Measurements from ENCODE around the gene NUP43.
"Not testable (repeated sequence)": the region's sequence is repeated elsewhere in the genome, so short reads cannot be mapped to it uniquely, and the experiment has no call there.

The NUP43 gene, protein sequence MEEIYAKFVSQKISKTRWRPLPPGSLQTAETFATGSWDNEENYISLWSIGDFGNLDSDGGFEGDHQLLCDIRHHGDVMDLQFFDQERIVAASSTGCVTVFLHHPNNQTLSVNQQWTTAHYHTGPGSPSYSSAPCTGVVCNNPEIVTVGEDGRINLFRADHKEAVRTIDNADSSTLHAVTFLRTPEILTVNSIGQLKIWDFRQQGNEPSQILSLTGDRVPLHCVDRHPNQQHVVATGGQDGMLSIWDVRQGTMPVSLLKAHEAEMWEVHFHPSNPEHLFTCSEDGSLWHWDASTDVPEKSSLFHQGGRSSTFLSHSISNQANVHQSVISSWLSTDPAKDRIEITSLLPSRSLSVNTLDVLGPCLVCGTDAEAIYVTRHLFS

DNA sequence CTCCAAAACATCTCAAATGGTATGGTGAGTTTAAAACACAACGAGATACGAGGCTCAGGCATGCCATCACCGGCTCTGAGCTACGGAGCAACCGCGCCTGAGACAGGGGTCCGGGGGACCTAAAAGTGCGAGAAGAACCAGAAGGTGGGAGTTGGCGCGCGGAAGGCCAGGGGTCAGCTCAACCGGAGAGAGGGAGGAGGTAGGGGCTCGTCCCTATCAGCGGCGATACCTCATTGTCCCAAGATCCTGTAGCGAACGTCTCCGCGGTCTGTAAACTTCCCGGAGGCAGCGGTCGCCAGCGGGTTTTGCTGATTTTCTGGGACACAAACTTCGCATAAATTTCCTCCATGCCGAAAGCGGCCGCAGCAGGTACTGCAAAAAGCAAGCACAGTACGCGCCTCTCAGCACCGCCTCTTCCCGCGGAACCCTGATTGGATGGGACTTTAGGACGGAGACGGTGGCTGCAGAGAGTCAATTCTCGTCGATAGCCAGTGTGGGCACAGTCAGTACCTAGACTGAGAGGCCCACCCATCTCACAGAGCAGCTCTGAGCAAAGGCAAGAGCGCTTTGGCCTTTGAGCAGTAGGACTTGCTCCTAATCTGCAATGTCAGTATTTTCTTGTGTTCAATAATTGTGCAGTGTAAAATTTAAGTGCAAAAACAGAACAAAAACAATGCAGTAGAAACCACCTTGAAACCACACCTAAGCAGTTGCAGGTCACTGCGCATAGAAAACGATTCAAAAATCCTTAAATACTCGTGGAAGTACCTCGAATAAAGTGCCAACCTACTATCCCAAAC is at the start of gene NUP43:
Gene NUP43, minus strand, starts transcription at position 383 of the 800 bp plus-strand sequence. Its CDS starts 34 bp downstream, at position 349.
- peak; percentile 89 to 95 for DNase-seq

DNA sequence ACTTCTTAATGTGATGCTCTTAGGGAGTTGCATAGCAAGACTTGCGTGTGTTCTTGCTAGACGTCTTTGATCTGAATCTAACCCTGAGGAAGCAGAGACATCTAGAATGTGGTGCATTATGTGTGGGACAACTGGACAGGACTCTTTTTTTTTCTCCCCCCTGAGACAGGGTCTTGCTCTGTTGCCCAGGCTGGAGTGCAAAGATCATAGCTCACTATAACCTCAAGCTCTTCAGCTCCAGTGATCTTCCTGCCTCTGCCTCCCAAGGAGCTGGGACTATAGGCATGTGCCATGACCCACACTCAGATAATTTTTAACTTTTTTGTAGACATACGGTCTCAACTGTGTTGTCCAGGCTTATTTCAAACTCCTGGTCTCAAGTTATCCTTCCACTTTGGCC is 37.2 kb upstream of the NUP43 start:
- no peak for DNase-seq

DNA sequence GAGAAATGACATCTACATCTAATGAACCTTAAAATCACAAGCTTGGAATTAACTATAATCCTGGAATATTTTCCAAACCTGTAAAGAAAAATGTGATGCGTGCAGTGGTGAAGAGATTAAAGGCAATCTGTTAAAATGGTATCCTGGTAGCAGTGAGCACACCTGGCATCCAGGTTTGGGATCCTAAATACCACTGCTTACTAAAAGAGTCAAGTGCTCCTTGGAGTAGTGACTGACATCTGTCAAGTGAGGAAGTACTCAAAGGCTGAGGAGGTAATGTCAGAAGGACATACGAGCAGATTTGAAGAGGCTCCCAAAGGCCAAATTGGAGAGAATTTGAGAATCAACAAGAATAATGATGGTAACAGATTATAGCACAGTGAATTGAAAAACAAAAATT is 36.0 kb upstream of the NUP43 start:
- DNase-seq, result no peak

DNA sequence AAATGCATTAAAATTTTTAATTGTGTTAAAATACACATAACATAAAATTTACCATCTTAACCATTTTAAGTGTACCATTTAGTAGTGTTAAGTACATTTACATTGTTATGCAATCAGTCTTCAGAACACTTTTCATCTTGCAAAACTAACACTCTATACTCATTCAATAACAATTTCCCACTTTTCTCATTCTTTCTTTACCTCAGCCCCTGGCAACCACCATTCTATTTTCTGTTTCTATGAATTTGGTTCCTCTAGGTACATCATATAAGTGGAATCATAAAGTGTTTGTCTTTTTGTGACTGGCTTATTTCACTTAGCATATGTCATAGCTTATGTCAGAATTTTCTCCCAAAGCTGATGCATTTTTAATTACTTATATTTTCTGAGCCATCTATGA is 35.4 kb upstream of the NUP43 start:
- DNase-seq, result no peak

DNA sequence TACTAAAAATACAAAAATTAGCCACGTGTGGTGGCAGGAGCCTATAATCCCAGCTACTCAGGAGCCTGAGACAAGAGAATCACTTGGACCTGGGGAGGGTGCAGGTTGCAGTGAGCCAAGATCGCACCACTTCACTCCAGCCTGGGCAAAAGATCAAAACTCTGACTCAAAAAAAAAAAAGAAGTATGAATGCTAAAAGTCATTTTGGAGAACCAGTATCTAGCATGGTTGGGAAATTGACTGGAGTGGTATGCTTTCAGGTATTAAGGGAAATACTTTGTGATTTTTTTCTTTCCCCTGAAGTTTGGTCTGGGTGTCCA is 33.3 kb upstream of the NUP43 start:
- DNase-seq, result no peak

DNA sequence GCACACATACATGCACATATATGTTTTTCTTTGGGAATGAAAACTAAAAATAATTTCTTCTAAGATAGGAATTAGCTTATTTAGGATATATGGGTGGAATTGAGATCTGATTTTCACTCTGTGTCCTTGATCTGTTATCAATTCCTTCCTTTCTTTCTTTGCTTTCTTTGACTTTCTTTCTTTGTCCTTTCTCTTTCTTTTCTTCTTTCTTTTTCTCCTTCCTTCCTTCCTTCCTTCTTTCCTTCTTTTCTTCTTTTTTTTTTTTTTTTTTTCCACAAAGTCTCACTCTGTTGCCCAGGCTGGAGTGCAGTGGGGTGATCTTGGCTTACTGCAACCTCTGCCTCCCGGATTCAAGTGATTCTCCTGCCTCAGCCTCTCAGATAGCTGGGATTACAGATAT is 31.3 kb upstream of the NUP43 start:
- DNase-seq, result no peak

DNA sequence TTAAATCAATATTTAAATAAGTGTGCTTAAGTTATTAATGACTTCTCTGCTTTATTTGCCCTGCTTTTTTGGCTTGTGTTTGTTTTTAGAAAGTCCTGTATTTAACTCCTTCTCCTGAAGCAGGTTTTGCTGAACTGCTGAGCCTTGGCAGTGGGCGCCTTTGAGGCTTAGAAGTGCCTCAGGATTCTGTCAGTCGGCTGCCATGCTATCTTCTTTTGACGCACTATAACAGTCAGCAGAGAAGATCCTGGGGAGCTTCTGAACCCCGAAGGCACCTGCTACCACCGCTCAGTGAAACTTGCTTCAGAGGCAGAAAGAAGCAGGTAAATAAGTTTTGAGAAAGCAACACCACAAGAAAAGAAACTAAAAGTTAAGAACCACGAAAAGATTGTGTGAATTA is 25.6 kb upstream of the NUP43 start:
- DNase-seq, result no peak

DNA sequence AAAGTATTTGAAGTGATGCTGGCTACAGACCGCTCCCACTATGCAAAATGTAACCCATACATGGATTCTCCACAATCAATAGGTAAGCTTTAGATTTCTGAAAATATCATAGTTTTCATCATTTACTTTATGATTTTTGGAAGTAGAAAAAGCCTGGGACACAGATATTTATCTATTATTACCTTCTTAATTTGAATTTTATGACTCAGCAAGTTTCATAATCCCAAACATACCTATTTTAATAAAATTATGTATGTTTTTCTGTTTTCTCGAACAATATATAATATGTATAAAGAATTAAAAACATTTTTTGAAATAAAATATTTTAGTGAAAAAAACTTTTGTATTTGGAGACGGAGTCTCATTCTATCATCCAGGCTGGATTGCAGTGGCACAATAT is 24.9 kb upstream of the NUP43 start:
- no peak for DNase-seq

DNA sequence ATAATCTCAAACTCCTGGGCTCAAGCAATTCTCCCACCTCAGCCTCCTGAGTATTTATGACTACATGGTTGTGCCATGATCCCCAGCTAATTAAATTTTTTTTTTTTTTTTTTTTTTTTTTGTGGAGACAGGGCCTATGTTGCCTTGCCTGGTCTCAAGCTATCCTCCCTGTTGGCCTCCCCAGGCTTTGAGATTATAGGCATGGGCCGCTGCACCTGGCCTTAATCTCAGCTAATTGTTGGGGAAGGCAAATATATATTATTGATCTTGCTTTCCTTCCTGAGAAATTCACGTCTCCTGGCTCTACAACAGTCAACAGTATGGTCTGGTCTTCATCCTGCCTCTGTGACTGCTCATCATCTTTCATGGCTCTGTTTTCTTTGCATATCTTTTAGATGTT is 23.3 kb upstream of the NUP43 start:
- no peak for DNase-seq

DNA sequence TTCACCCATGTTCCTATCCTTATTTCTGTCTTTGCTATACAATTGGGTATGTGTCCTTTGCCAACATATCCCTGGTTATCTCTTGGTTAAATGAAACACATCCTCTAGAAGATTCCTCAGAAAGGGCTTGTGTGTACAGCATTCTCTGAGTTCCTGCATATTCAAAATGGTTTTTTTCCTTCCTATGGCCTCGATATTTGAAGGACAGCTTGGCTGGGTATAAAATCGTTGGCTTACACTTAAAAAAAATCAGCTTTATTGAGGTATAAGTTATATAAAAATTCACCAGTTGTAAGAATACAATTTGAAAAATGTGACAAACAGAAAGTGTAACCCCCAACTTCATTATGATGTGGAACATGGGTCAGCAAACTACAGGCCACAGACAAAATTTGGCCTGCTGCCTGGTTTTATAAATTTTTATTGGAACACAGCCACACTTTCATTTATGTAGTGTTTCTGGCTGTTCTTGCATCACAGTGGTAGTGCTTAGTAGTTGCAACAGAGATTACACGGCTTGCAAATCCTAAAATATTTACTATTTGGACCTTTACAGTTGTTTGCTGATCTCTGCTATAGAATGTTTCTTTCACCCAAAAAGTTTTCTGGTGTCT is 19.9 kb upstream of the NUP43 start:
- DNase-seq, result no peak

DNA sequence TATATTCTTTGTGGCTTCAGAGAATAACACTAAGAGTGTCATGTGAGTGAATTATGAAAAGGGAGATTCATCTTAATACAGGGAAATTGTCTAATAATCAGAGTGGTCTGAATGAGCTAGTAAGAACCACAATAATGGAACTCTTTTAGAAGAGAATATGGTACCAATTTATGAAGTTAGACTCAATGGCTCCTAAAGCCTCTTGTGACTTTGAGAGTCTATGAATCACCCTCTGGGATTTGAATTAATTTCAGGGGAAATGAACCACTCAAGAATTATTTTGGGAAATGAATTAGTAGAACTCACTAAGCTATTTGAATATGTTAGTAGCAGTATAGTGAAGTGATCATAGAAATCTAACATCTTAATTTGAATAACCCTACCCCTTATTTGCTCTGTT is 17.5 kb upstream of the NUP43 start:
- no peak for DNase-seq

DNA sequence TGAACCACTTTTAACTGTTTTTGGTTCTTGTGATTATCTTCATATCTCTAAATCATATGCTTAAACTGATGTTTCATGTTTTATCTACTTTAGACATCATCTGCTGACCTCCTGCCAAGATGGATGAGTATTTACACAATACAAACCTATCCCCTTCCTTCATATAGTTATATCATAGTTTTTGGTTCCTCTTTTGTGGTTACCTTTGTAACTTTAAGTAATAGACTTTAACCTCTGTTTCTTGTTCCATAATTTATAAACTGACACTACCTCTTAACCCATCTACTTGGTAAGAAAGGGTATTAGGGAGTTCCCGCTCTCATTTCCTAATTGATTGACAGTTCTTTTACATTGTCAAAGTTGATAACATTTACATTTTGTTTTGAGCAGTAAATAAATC is 15.1 kb upstream of the NUP43 start:
- DNase-seq, result no peak

DNA sequence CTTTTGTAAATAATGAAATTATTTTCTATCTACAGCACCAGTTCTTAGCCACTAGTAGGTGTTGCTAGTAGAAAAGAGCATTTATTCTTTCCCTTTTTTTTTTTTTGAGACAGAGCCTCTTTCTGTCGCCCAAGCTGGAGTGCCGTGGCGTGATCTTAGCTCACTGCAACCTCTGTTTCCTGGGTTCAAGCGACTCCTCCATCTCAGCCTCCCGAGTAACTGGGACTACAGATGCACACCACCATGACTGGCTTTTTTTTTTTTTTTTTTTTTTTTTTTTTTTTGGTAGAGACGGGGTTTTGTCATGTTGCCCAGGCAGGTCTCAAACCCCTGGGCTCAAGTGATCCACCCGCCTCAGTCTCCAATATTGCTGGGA is 9.9 kb upstream of the NUP43 start:
- no peak for DNase-seq

DNA sequence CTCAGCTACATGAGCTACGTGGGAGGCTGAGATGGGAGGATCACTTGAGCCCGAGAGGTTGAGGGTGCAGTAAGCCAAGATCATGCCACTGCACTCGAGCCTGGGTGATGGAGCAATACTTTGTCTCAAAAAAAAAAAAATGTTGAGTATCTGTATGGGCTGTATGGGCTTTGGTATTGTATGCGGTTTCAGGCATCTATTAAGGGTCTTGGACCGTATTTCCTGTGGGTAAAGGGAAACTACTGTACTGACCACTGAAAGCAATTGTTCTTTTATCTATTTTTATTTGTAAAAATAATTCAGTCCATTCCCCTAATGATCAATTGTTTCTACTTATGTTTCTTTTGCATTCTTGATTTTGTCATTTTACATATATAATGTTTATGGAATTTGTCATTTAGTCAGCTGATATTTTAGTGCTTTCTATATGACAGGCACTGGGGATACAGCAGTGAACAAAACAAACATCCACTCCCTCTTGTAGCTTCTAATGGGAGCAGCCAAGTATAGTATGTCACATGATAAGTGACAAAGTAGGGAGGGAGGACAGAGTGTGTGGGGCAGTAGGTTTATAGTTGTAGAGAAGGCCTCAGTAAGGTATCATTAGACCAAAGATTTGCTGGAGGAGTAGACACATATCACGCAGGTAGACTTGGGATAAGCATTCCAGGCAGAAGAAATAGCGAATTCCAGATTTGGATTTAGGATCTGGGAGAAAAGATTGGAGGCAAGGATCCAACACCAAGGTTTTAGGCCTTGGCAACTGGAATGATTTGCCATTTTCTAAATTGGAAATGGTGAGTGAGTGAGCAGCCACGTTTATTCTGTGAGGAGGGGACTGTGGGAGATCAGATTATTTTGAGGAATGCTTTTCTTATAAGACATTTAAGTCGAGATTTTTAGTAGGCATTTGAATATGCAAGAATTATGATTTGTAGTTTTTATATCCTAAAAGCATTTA is 9.3 kb upstream of the NUP43 start:
- DNase-seq, result no peak

DNA sequence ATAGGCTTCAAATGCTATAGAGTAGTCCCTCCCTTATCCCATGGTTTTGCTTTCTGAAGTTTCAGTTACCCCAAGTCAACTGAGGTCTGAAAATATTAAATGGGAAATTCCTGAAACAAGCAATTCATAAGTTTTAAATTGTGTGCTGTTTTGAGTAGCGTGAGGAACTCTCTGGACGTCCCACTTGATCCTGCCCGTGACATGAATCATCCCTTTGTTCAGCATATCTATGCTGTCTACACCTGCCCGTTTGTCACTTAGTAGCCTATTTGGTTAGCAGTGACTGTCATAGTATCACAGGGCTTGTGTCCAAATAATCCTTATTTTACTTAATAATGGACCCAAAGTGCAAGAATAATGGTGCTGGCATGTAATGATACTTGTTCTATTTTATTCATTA is 8.2 kb upstream of the NUP43 start:
- no peak for DNase-seq

DNA sequence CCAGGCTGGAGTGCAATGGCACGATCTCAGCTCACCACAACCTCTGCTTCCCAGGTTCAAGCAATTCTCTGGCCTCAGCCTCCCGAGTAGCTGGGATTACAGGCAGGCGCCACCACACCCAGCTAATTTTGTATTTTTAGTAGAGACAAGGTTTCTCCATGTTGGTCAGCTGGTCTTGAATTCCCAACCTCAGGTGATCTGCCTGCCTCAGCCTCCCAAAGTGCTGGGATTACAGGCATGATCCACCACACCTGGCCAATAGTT is 7.0 kb upstream of the NUP43 start:
- DNase-seq, result not testable (repeated sequence)

DNA sequence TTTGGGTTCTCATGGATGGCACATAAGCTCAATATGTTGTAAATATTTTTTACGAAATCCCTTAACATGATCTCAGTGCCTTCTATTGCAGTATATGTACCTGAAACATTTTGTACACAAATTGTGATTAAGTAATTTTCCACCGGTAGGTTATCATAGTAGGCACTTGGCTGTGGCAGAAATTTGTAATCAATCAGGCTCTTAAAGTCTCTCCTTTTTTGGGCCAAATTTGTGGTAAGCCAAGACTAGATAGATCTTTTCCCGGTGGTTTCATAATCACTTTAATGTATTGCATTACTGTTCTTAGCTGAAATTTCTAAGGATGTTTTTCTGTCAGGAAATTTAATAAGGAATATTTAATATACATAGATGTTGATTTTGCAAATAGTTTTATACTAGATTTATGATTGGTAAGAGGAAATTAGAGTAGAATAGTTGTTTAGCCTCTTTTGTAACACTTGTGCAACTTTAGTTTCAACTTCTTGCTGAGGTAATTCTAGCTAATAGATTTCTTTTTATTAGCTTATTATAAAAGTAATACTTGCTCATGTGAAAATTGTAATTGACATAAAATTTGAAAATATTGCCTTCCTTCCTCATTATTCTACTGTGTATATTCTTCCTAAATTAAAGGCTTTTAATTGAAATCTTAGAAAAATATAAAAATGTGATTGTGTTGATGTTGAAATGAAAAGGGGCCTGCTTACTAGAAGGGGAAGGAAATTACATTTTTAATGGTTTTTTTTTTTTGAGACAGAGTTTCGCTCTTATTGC is 6.5 kb upstream of the NUP43 start:
- no peak for DNase-seq

DNA sequence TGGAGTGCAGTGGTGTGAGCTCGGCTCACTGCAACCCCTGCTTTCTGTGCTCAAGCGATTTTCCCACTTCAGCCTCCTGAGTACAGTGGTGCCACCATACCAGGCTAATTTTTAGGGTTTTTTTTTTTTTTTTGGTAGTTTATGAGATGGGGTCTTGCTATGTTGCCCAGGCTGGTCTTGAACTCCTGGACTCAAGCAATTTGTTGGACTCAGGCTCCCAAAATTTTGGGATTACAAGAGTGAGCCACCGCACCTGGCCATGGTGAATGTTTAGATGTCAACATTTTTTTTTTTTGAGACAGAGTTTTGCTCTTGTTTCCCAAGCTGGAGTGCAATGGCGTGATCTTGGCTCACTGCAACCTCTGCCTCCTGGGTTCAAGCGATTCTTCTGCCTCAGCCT is 5.6 kb upstream of the NUP43 start:
- not testable (repeated sequence) for DNase-seq

DNA sequence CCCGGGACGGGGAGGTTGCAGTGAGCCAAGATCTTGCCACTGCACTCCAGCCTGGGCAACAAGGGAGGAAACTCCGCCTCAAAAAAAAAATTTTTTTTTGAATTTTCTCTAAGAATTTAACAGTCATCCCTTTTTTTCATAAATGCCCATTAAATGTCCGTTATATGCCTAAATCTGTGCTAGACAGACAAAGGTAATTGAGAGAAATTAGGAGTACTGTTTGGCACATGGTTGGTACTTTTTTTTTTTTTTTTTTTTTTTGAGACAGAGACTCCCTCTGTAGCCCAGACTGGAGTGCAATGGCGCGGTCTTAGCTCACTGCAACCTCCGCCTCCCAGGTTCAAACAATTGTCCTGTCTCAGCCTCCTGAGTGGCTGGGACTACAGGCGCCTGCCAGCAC is 4.9 kb upstream of the NUP43 start:
- DNase-seq, result no peak

DNA sequence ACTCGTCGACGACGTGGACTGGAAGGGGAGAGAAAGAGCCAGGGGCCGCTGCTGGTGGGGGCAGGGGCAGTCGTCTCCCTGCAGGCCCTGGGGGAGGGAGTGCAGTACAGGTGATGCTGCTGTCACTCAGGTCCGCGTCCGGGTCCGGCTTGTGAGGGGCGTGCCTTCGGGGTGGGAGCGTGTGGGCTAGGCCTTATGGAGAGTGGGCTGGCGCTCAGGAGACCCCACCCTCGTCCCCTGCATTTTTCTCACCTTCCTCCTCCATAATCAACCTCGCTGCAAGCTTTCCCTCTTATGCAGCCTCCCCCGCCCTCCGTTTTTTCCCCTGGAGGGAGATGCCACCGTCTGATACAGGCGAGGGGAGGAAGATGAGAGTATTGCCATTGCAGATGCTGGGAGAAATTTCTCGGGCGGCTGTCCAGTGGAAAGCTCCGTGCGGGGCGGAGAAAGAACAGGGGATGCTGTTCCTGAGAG is 3.8 kb upstream of the NUP43 start:
- peak; percentile 76 to 80 for DNase-seq

DNA sequence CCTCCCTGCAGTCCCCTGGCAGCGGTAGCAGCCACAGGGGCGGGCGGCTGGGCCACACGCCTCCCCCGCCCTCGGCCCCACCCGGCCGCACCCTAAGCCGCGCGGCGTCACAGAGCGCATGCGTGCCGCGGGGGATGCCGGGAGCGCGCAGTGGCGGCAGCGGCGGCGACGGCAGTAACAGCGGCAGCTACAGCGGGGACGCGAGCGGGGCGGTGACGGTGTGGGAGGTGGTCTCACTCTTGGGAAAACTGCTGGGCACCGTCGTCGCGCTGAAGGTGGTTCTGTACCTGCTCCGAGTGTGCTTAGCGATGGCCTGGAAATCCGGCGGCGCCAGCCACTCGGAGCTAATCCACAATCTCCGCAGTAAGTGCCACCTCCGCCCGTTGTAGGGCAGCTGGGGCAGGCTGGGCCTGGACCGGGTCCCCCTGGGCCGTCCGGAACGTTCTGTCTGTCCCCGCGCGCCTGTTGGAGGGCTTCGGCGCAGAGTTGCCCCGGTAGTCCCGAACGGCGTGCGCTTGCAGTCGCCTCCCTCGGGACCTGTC is 3.3 kb upstream of the NUP43 start, which contains the start of gene PCMT1:
Gene PCMT1, plus strand, starts transcription at position 148 of the 542 bp plus-strand sequence. Its CDS starts 161 bp downstream, at position 309.
- peak; percentile 50 to 94 for DNase-seq

DNA sequence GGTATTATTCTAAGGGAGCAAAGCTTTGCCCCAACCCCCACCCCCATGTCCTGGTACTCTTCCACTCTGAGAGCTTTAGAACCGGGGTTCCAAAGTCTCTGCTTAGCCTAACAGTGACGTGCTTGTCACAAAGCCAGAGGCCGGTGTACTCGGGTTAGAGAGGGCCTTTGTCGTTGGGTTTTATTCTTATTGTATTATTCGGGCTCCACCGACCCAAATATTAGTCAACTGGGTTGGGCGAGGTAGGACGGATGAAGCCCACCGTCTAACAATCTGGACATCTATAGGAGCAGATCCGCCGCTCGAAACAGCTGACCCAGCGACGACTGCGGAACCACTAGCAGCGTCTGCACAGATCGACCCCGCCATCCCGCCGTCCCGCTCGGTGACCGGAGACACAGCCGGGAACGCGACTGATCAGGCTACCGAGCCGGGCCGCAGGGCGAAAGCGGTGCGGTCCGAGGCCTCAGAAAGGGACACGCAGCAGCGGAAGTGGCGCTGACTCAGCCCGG is 2.8 kb upstream of the NUP43 start:
- DNase-seq, result not testable (repeated sequence)

Data from NCI-H526 (cell line).